ENCODE measurements around the gene DENND2A. TPM values are rescaled to one million over a fixed set of nuclear protein-coding genes. Genes with fewer than 3 reads are reported as not detected.
"Not testable (repeated sequence)": the region's sequence is repeated elsewhere in the genome, so short reads cannot be mapped to it uniquely, and the experiment has no call there.

The DENND2A gene
- total RNA-seq, 2 donors from 2014 or later = 9.6 to 19.0 TPM

GRCh38 chr7:140635345-140635744 is 5.3 kb downstream of the DENND2A start:
- intact Hi-C loops (cut with DNase I) = no loop called here
- DNase-seq = peak; percentile 31
- no peak for ATAC-seq

GRCh38 chr7:140631602-140632001 is 9.0 kb downstream of the DENND2A start:
- DNase-seq (no peak), ATAC-seq (peak; percentile 7 to 23)
- intact Hi-C loops (cut with DNase I) = no loop called here

GRCh38 chr7:140631021-140631420 is 9.6 kb downstream of the DENND2A start:
- DNase-seq = no peak
- no peak for ATAC-seq
- intact Hi-C loops (cut with DNase I) = no loop called here

GRCh38 chr7:140625908-140626868 is 14.4 kb downstream of the DENND2A start:
- DNase-seq (peak; percentile 92), ATAC-seq (peak; percentile 88 to 90)
- intact Hi-C loops (cut with DNase I) = no loop called here

GRCh38 chr7:140625192-140625558 is 15.4 kb downstream of the DENND2A start:
- intact Hi-C loops (cut with DNase I); DNase-seq; ATAC-seq: not testable (repeated sequence)

- intact Hi-C loops (cut with DNase I) = no loop called here
- ATAC-seq (no peak), DNase-seq (no peak)
Measured at GRCh38 chr7:140624392-140625191, 16.0 kb downstream of the DENND2A start.

GRCh38 chr7:140623980-140624379 is 16.6 kb downstream of the DENND2A start:
- intact Hi-C loops (cut with DNase I) = no loop called here
- ATAC-seq (peak in 1 of 2 donors; percentile 28), DNase-seq (no peak)

GRCh38 chr7:140621401-140622021 is 19.1 kb downstream of the DENND2A start:
- no peak for DNase-seq
- no peak for ATAC-seq
- intact Hi-C loops (cut with DNase I) = no loop called here

GRCh38 chr7:140619915-140620510 is 20.6 kb downstream of the DENND2A start:
- DNase-seq; ATAC-seq; intact Hi-C loops (cut with DNase I): not testable (repeated sequence)

GRCh38 chr7:140619176-140619575 is 21.4 kb downstream of the DENND2A start:
- intact Hi-C loops (cut with DNase I) = no loop called here
- DNase-seq = no peak
- no peak for ATAC-seq

- ATAC-seq (no peak), DNase-seq (no peak)
- intact Hi-C loops (cut with DNase I) = no loop called here
Measured at GRCh38 chr7:140618306-140618705, 22.3 kb downstream of the DENND2A start.

GRCh38 chr7:140617081-140617480 is 23.5 kb downstream of the DENND2A start:
- ATAC-seq (no peak), DNase-seq (no peak)
- intact Hi-C loops (cut with DNase I) = no loop called here

GRCh38 chr7:140616328-140616727 is 24.3 kb downstream of the DENND2A start:
- intact Hi-C loops (cut with DNase I) = no loop called here
- DNase-seq = no peak
- no peak for ATAC-seq

- ATAC-seq (no peak), DNase-seq (no peak)
- intact Hi-C loops (cut with DNase I) = no loop called here
Measured at GRCh38 chr7:140611641-140612040, 29.0 kb downstream of the DENND2A start.

GRCh38 chr7:140610204-140611165 is 30.1 kb downstream of the DENND2A start:
- ATAC-seq (peak in 1 of 2 donors; percentile 8), DNase-seq (no peak)
- intact Hi-C loops (cut with DNase I) = no loop called here

GRCh38 chr7:140609646-140610045 is 31.0 kb downstream of the DENND2A start:
- intact Hi-C loops (cut with DNase I) = no loop called here
- DNase-seq = no peak
- peak in 1 of 2 donors; percentile 7 for ATAC-seq

- intact Hi-C loops (cut with DNase I) = no loop called here
- ATAC-seq = peak; percentile 87 to 90
Measured at GRCh38 chr7:140607441-140607989, 33.1 kb downstream of the DENND2A start.

GRCh38 chr7:140605337-140605736 is 35.3 kb downstream of the DENND2A start:
- ATAC-seq (no peak), DNase-seq (no peak)
- intact Hi-C loops (cut with DNase I) = no loop called here

More at GRCh38 chr7:140607441-140607989, 33.1 kb downstream of the DENND2A start:
- peak; percentile 86 for DNase-seq
